ENCODE measurements around the gene ZBTB46.

ZBTB46 gene

DNA sequence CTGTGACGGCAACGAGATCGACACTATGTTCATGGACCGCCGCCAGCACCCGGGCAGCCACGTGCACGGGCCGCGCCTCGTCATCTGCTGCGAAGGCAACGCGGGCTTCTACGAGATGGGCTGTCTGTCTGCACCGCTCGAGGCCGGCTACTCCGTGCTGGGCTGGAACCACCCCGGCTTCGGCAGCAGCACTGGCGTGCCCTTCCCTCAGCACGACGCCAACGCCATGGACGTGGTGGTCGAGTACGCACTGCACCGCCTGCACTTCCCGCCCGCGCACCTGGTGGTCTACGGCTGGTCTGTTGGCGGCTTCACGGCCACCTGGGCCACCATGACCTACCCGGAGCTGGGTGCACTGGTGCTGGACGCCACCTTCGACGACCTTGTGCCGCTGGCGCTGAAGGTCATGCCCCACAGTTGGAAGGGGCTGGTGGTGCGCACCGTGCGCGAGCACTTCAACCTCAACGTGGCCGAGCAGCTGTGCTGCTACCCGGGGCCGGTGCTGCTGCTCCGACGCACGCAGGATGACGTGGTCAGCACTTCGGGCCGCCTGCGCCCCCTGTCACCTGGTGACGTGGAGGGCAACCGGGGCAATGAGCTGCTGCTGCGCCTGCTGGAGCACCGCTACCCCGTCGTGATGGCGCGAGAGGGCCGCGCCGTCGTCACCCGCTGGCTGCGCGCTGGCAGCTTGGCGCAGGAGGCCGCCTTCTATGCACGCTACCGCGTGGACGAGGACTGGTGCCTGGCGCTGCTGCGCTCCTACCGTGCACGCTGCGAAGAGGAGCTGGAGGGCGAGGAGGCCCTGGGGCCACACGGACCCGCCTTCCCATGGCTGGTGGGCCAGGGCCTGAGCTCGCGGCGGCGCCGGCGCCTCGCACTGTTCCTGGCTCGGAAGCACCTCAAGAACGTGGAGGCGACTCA is 31.2 kb upstream of the ZBTB46 start:
- in situ Hi-C loops (cut with HindIII; ENCODE audit: low sequenced_read_pairs) = no loop called here

DNA sequence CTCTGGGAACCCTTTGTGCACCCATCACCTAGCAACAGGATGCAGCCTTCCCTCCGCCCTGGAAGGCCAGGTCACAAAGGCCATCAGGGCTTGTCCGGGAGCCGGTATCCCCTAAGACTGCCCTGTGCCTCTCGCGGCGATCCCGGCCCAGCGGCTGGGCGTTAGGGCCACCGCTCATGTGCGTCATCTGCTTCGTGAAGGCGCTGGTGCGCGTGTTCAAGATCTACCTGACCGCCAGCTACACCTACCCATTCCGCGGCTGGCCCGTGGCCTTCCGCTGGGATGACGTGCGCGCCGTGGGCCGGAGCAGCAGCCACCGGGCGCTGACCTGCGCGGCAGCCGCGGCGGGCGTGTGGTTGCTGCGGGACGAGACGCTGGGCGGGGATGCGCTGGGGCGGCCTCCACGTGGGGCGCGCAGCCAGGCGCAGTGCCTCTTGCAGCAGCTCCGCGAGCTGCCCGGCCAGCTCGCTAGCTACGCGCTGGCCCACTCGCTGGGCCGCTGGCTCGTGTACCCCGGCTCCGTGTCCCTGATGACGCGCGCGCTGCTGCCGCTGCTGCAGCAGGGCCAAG is 30.4 kb upstream of the ZBTB46 start, which contains the start of gene ABHD16B:
Gene ABHD16B (plus strand): TSS at position 134 of the 570 bp plus-strand sequence. CDS start 43 bp downstream, at position 177.
- in situ Hi-C loops (cut with HindIII; ENCODE audit: low sequenced_read_pairs) = no loop called here
- H3K4me3 ChIP-seq (ENCODE audit: low read depth, low read length) = no peak within 1 kb of the TSS
- TF ChIP-seq, protein P1, sequence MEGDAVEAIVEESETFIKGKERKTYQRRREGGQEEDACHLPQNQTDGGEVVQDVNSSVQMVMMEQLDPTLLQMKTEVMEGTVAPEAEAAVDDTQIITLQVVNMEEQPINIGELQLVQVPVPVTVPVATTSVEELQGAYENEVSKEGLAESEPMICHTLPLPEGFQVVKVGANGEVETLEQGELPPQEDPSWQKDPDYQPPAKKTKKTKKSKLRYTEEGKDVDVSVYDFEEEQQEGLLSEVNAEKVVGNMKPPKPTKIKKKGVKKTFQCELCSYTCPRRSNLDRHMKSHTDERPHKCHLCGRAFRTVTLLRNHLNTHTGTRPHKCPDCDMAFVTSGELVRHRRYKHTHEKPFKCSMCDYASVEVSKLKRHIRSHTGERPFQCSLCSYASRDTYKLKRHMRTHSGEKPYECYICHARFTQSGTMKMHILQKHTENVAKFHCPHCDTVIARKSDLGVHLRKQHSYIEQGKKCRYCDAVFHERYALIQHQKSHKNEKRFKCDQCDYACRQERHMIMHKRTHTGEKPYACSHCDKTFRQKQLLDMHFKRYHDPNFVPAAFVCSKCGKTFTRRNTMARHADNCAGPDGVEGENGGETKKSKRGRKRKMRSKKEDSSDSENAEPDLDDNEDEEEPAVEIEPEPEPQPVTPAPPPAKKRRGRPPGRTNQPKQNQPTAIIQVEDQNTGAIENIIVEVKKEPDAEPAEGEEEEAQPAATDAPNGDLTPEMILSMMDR (IDR thresholded peaks at IDR 0.05; ENCODE audit: low read depth, low read length) = no peak

More for the DNA sequence above, 31.2 kb upstream of the ZBTB46 start:
- no peak overlapping the region for H3K4me3 ChIP-seq (ENCODE audit: low read depth, low read length)
- TF ChIP-seq, protein P1 (IDR thresholded peaks at IDR 0.05; ENCODE audit: low read depth, low read length) = no peak
- DNase-seq (ENCODE audit: low read depth, low spot score) = no peak

GRCh38 chr20:63860325-63861051 is 29.4 kb upstream of the ZBTB46 start:
- in situ Hi-C loops (cut with HindIII; ENCODE audit: low sequenced_read_pairs) = no loop called here
- DNase-seq (ENCODE audit: low read depth, low spot score) = no peak
- TF ChIP-seq, protein P1 (IDR thresholded peaks at IDR 0.05; ENCODE audit: low read depth, low read length) = no peak
- H3K4me3 ChIP-seq (ENCODE audit: low read depth, low read length) = no peak overlapping the region

More for the DNA sequence above, 30.4 kb upstream of the ZBTB46 start, which contains the start of gene ABHD16B:
- no peak for DNase-seq (ENCODE audit: low read depth, low spot score)

DNA sequence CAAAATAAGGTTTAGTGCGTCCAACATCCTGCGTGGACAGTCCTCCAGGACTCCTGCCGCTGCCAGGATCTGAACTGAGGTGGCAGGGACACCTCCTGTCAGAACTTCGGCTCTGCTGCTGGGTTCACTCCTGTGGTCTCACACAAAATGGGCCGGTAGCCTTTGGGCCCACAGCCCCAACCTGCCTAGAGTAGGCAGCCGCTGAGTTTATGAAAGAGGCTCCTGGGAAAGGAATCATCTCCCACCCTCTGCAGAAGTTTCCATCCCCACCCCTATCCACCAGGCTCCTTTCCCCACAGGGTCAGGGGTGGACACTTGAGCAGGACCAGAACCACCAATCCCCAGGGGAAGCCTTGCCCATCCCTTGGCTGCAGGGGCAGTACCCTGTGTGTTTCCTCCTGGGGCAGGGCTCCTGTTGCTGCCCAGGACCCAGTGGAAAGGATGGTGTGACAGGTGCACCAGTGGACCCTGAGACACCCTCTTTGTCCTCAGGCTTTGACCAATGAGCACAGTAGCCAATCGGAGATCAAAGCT is 28.2 kb upstream of the ZBTB46 start:
- in situ Hi-C loops (cut with HindIII; ENCODE audit: low sequenced_read_pairs) = no loop called here
- DNase-seq (ENCODE audit: low read depth, low spot score) = no peak
- H3K4me3 ChIP-seq (ENCODE audit: low read depth, low read length) = no peak overlapping the region
- TF ChIP-seq, protein P1 (IDR thresholded peaks at IDR 0.05; ENCODE audit: low read depth, low read length) = no peak

DNA sequence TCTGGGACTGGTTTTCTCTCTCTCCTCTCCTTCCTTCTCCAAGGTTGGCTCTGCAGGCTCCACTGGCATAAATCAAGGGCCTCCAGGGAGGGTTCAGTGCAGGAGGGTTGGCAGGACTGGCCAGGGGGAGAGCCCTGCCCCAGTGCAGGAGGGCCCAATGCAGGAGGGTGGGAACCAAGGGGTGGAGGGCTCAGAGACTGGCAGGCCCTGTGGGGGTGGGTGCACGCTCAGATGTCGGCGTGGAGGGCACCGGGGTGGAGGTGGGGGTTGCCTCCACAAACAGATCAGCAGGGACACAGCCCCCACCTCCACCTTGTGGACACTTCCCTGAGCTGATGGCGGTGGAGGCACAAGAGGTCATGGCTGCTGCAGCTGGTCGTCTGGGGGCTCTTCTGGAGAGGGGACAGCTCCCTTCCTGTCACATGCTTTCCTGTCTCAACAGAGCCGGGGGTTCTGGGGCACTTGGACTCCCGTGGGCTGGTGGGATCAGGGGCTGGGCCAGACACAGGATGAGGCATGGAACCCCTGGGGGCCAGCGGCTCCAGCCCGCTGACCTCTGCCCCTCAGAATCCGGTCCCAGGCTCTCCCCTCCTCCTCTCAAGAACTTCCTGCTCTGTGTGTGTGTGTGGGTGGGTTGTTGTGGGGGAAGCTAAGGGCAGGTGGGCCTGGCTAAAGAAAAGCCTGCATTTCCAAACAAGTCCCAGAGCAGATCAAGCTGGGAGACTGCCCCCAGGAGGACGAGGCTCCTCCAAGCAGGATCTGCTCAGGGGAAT is 27.5 kb upstream of the ZBTB46 start:
- TF ChIP-seq, protein P1 (IDR thresholded peaks at IDR 0.05; ENCODE audit: low read depth, low read length) = peak; percentile 55
- DNase-seq (ENCODE audit: low read depth, low spot score) = peak; percentile 80
- no peak overlapping the region for H3K4me3 ChIP-seq (ENCODE audit: low read depth, low read length)
- in situ Hi-C loops (cut with HindIII; ENCODE audit: low sequenced_read_pairs) = no loop called here
